NCI-H748 (cell line): ENCODE measurements around the gene EFCC1.
"Not testable (repeated sequence)": the region's sequence is repeated elsewhere in the genome, so short reads cannot be mapped to it uniquely, and the experiment has no call there.

Experiments used
- DNase-seq: peaks from one replicate; lab custom pipeline; 2025; ENCODE audit not compliant: unreplicated experiment; lab: John Stamatoyannopoulos, UW

The EFCC1 gene

DNA sequence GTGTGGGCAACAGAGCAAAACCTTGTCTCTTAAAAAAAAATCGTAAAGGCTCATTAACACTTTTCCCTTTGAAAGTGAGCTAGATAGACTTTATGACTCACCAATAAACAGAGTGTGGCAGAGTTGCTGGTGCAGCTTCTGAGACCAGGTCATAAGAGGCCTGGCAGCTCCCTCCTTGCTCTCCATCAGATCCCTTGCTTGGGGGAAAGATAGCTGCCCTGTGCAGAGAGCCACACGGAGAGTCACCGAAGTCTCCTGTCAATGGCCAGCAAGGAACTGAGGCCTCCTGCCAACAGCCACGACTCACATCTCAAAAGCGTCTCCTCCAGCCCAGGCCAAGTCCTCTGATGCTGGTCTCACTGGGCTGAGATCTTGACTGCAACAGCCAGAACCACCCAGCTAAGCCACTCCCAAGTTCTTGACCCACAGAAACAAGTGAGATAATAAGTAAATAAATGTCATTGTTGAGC lies 50.8 kb downstream of the EFCC1 start:
- no peak for DNase-seq

DNA sequence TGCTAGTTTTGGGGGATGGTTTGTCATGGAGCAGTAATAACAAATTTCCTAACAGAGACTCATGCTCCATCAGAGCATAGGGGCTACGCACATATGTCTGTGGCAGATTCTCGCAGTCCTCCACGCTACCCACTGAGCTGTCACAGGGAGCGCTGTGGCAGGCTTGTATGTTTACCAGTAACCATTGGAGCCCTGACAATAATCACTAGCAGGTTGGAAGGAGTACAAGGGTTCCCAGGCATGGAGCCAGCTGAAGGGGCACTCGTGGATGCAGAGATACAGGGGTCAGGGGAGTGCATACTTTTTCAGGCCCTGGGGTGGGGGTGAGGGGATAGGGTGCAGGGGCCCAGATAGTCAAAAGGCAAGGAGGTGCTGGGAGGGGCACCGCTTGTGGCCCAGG lies 51.6 kb downstream of the EFCC1 start:
- no peak for DNase-seq

DNA sequence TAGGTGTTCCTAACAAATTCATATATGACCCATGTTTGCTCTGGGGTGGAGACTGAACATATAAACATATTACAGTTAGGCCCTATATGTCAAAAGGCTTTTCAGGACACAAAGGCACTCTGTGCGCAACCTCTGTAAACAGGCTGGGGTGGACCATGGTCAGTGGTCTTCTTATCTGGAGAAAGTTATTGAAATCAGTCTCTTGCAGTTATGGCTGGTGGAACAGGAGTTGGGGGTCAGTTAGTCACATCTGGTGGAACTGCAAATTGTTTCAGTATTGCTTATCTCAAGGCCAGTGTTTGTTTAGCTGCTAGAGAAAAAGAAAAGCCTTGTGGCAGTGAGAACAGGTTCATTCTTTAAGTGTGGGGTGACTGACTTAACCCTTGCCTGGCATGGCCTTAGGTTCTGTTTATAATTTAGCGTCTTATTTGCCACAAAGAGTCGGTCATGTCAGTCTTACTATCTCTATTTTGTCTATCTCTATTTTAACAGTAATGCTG lies 53.6 kb downstream of the EFCC1 start:
- DNase-seq = no peak

DNA sequence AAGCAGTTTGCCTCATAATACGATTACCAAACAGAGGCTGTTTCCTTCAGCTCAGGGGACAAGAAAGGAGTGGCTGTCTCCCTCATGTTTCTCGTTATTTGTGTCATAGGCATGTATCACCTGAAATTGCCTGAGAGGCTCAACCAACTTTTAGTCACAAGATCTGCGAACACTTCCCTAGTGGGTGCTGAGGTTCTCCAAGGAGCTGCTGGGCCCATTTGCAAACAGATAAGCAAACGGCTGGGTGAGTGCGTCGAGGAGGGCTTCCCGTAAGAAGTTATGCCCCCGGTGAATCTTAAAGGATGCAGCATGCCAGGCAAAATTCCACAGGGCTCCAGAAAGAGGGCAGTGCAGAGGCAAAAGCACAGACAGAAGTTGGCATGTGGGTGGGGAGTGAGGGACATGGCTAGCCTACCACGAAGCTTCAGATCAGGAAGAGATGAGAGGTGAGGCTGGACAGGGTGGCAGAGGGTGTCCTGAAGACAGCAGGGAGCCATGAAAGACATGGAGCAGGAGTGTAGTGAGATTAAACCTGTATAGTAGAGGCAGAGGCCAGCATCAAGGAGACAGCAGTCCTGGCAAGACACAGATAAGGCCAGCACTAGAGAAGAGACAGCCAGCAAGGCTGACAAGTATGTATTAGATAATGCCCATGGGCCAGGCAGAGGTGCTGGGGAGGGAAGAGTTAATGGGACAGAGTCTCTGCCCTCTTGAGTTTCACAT lies 55.5 kb downstream of the EFCC1 start:
- DNase-seq = no peak

DNA sequence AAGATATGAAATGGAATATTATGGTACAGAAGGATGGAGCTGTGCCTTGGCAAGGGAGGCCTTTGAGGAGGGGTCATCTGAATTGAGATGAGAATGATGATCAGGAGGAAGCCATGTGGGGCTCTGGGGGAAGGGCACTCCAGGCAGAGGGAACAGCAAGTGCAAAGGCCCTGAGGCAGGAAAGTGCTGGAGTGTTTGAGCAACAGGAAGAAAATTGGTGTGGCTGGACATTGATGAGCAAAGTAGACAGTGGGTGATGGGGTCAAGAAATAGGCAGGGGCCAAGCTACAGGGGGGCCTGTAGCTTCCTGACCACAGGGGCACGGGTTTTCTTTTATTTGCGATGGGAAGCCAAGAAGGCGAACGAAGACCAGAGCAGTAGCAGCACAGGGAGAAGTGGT lies 56.1 kb downstream of the EFCC1 start:
- DNase-seq = no peak

DNA sequence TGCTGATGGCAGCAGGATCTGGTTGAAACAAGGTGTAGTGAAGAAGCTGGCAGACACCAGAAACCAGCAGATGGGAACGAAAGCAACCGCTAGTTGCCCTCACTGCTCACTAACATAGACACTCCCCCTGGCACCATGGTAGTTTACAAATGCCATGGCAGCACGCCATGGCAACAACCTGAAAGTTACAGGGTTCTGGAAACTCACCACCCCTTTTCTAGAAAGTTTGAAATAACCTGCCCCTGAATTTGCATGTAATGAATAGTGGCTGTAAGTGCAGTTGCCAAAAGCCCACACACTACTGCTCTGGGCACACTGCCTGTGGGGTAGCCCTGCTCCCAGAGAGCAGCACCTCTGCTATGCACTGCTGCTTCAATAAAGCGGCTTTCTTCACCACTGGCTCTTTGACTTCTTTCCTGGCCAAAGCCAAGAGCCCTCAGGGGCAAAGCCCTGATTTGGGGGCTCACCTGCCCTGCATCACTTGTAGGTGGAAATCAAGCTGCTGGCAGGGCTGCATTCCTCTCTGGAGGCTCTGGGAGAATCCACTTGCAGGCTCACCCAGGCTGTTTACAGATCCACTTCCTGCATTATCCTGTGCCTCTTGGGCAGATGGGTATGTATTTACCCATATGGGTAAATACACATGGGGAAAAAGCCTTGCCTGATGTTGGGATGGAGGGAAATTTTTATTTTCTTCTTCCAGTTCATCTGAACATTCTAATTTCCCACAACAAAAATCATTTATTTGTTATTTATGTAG lies 57.5 kb downstream of the EFCC1 start:
- DNase-seq = no peak

DNA sequence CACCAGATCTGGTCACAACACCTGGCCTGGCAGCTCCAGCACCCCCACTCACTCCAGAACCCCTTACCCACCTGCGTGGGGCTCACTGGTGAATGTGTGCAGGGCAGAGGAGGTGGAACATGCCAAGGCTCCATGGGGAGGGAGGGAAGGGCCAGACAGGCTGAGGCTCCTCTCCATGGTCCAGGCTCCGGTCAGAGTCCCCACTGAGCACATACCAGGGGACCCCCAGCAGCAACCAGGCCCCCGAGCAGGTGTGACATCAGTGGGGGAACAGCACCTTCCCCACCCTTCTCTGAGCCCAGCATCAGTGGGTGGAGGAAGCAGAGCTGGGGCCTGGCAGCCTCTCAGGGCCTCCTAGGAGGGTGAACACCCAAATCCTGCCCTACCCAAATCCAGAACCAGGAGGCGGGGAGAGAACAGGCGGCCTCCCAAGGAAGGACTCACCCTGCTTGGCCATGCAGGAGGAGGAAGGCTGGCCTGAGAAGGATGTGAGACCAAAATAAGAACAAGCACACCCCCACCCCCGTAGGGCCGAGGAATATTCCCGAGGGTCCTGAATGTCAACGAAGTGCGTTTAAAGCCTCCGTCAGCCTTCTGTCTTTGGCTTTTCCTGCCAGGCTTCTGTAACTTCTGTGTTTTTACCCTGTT lies 58.3 kb downstream of the EFCC1 start:
- no peak for DNase-seq

DNA sequence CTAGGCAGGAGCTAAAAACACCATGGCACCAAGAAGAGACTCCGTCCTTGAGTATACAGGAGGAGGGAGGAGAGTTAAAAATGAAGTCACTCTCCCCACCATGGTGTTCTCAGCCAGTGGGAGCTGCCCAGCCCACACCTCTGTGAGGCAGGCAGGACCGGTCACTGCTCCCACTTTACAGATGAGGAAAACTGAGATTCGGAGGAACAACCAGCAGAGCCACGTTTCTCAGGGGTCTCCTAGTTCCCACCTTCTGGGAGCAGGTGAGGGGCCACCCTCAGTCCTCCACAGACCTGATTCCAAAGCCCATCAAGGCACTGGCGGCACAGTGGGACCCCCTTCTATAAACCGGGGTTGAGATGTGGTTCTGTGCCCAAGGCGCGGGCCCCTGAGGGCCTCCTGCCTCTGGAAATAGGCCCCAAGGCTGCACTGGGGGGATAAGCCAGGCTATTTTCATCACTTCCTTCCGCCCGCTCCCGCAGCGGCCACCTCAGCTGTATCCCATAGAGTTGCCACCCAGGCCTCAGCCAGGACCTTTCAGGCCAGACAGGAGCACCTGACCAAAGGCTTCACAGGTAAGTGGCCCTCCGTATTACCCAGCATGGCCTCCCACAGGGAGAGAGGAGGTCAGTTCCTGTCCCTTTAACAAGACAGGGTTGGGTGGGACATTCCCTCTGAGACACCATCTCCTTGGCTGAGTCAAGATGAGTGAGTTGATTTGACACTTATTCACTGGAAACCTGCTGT lies 59.3 kb downstream of the EFCC1 start, which contains the start of gene GP9:
Gene GP9, plus strand, starts transcription at position 504 of the 747 bp plus-strand sequence. CDS start 961 bp downstream, outside the sequence.
- no peak for DNase-seq

DNA sequence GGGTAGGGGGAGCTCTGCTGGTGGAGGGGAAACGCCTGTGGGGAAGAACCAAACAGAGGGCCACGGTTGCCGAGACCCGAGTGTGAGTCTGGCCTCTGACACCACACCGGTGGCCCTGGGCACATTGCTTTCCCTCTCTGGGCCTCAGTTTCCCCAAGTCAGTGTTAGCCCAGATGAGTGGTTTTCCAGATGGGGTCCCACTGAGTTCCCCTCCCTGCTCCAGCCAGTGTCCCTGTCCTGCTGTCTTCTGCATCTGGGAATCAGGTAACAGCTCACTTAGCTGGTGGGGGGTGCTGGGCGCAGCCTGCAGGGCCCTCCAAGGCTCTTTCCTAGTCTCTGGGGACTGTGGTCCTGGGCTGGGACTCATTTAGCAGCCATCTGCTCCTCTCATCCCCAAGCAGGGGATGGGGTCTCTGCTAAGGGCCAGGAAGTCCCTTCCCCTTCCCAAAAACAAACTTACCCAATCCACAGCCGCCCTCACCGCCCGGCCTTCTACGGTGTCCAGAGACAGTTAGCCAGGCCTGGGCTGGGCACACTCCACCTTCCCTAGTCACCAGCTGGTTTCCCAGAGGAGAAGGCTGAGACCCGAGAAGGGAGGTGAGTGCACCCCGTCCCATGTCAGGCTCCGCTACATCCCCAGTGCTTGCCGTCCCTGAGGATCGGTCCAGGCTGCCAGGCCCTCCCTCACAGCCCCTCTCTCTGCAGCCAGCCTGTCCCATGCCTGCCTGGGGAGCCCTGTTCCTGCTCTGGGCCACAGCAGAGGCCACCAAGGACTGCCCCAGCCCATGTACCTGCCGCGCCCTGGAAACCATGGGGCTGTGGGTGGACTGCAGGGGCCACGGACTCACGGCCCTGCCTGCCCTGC lies 60.2 kb downstream of the EFCC1 start:
- DNase-seq = no peak

DNA sequence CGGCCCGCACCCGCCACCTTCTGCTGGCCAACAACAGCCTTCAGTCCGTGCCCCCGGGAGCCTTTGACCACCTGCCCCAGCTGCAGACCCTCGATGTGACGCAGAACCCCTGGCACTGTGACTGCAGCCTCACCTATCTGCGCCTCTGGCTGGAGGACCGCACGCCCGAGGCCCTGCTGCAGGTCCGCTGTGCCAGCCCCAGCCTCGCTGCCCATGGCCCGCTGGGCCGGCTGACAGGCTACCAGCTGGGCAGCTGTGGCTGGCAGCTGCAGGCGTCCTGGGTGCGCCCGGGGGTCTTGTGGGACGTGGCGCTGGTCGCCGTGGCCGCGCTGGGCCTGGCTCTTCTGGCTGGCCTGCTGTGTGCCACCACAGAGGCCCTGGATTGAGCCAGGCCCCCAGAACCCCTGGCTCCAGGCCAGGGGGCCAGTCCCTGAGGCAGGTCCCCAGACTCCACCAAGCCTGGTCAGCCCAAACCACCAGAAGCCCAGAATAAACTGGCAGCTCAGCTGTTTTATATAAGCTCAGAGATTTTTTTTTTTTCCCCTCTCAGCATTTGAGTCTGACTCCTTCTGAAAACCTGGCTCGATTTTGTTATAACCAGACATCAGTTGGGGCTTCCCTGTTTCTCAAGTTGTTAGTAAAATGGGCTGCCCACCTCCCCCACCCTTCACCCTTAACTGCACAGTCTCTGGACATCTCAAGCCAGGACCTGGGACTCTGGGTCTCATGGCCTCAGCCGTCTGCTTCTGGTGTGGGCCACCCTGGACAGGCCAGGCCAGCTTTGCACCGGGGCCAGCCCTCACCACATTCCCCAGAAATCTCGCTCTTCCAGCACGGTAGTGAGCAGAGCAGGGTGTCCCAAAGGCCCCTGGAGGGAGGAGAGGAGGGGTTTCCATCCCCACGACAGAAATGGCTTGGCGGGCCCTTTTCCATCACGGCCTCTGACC lies 61.1 kb downstream of the EFCC1 start:
- DNase-seq = no peak

DNA sequence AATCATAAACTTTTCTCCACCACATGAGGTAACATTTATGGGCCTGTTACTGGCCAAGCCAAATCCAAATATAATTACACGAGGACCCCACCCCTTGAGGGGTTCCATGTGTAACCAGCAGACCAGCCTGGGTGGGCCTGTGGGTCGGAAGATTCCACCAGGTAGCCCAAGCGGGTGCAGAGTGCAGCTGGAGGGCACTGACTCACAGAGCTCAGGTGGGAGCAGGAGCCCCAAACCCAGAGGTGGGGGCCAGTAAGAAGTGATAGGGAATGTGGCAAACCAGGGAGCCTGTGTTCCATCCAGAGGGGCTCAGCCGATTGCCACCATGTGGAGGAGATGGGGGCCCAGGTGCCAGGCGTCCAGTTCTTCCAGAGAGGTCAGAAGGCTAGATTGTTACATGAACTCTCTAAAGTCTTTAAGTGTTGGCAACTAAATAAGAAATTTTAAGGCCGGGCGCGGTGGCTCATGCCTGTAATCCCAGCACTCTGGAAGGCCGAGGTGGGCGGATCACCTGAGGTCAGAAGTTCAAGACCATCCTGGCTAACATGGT lies 62.1 kb downstream of the EFCC1 start:
- DNase-seq = no peak

DNA sequence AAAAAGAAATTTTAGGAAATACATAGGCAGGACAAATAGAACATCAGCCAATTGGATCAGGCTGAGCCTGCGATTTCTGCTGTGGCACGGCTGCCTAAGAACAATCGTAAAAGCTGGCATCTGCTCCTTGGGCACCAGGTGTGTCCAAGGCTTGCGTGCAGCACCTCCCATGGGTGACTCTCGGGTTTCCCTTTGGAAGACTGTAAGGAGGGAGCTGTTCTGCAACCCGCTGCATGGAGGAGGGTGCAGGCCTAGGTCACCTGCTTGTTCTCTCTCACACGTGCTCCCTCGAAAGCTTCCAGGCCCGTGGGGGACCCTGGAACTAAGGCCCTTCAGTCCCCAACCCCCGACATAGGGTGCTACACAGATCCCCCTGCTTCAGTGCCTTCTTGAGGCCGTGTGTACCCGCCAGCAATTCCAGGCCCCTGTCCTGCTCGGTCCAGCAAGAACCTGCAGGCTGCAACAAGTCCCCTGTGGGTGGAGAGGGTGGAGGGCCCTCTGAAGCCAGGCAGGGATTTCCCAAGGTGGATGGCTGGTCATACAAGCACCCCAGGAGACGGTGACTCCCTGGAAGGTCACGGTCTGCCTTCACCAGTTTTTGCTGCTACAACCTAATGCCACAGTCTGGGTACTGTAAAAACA lies 62.9 kb downstream of the EFCC1 start:
- no peak for DNase-seq

DNA sequence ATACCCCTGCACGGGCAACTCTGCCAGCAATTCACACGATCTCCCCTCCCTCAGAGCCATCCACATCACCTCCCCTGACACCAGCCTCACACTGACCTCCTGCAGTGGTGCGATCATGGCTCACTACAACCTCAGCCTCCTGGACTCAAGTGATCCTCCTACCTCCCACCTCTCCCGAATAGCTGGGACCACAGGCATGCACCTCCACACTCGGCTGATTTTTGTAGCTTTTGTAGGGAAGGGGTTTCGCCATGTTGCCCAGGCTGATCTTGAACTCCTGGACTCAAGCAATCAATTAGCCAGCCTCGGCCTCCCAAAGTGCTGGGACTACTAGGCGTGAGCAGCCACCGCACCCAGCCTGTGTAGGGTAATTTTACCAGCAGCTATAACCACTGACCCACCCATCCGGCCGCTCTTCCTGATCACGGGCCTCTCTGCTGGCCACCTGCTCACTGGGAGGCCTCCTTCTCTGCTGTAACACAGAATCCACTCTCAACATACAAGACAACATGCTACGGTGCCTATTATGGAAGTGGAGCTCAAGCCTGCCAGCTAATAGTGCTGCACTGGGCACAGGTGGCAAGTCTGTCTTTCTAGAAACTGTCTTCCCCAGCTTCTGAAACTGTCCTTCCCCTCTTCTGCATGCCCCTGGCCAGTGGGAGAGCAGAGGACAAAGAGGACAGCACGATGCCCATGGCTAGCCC lies 64.1 kb downstream of the EFCC1 start:
- DNase-seq = no peak

DNA sequence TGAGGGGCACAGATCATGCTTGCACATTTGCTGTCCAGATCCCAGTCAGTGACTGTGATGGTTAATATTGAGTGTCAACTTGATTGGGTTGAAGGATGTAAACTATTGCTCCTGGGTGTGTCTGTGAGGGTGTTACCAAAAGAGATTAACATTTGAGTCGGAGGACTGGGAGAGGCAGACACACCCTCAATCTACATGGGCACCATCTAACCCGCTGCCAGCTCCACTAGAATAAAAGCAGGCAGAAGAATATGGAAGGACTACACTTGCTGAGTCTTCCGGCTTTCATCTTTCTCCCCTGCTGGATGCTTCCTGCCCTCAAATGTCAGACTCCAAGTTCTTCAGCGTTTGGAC lies 64.6 kb downstream of the EFCC1 start:
- DNase-seq = no peak

DNA sequence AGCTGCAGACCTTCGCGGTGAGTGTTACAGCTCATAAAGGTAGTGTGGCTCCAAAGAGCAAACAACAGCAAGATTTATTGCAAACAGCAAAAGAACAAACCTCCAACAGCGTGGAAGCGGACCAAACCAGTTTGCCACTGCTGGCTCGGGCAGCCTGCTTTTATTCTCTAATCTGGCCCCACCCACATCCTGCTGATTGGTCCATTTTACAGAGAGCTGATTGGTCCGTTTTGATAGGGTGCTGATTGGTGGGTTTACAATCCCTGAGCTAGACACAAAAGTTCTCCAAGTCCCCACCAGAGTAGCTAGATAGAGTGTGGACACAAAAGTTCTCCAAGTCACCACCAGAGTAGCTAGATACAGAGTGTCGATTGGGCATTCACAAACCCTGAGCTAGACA lies 66.6 kb downstream of the EFCC1 start:
- DNase-seq = not testable (repeated sequence)

DNA sequence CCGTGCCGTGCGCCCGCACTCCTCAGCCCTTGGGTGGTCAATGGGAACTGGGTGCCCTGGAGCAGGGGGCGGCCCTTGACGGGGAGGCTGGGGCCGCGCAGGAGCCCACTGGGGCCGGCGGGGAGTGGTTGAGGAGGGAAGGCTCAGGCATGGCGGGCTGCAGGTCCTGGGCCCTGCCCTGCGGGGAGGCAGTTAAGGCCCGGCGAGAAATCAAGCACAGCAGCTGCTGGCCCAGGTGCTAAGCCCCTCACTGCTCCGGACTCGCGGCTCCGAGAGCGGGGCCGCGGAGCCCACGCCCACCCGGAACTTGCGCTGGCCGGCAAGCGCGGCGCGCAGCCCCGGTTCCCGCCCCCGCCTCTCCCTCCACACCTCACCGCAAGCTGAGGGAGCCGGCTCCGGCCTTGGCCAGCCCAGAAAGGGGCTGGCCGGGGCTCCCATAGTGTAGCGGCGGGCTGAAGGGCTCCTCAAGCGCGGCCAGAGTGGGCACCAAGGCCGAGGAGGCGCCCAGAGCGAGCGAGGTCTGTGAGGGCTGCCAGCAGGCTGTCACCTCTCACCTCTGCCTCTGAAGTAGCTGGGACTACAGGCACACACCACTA lies 67.3 kb downstream of the EFCC1 start:
- DNase-seq = peak; percentile 29
